Measurements from ENCODE around the gene PLEKHA1.

Gene PLEKHA1

GRCh38 chr10:122475591-122476332 lies 101.3 kb downstream of the PLEKHA1 start:
- Mint-ChIP-seq H3K27ac (peak overlapping the region; percentile 81), H3K4me1 (peaks cover 56% of the 10 kb centered on the region)

GRCh38 chr10:122476333-122476695 lies 101.8 kb downstream of the PLEKHA1 start:
- Mint-ChIP-seq H3K27ac (peak overlapping the region; percentile 70), H3K4me1 (peaks cover 56% of the 10 kb centered on the region), H3K27me3 (ENCODE audit: low read depth, poor library complexity) (peaks cover 18% of the 10 kb centered on the region), H3K36me3 (ENCODE audit: low read depth) (peaks cover under 1% of the 10 kb centered on the region), H3K9me3 (peaks cover 7% of the 10 kb centered on the region), H3K4me3 (peak overlapping the region; percentile 48)
- no peak for TF ChIP-seq CTCF (IDR thresholded peaks at IDR 0.05)
- DNase-seq = no peak

More at GRCh38 chr10:122475591-122476332, 101.3 kb downstream of the PLEKHA1 start:
- no peak for TF ChIP-seq CTCF (IDR thresholded peaks at IDR 0.05)
- peaks cover 22% of the 10 kb centered on the region for H3K27me3 Mint-ChIP-seq (ENCODE audit: low read depth, poor library complexity)
- H3K9me3 Mint-ChIP-seq = peaks cover 3% of the 10 kb centered on the region
- no peaks in the 10 kb centered on the region for H3K36me3 Mint-ChIP-seq (ENCODE audit: low read depth)
- peak; percentile 41 for DNase-seq
- peak overlapping the region; percentile 62 for H3K4me3 Mint-ChIP-seq

GRCh38 chr10:122477436-122477835 lies 102.9 kb downstream of the PLEKHA1 start:
- Mint-ChIP-seq H3K36me3 (ENCODE audit: low read depth) (peaks cover 7% of the 10 kb centered on the region), H3K9me3 (peaks cover 16% of the 10 kb centered on the region), H3K4me3 (no peak overlapping the region), H3K27me3 (ENCODE audit: low read depth, poor library complexity) (peaks cover 12% of the 10 kb centered on the region), H3K27ac (no peak overlapping the region), H3K4me1 (peaks cover 56% of the 10 kb centered on the region)
- TF ChIP-seq CTCF (IDR thresholded peaks at IDR 0.05) = no peak
- DNase-seq = no peak

- H3K4me3 Mint-ChIP-seq = no peak overlapping the region
- peaks cover 45% of the 10 kb centered on the region for H3K4me1 Mint-ChIP-seq
- no peak for DNase-seq
- peaks cover 20% of the 10 kb centered on the region for H3K9me3 Mint-ChIP-seq
- H3K27me3 Mint-ChIP-seq (ENCODE audit: low read depth, poor library complexity) = peaks cover 12% of the 10 kb centered on the region
- peaks cover 7% of the 10 kb centered on the region for H3K36me3 Mint-ChIP-seq (ENCODE audit: low read depth)
- no peak overlapping the region for H3K27ac Mint-ChIP-seq
- no peak for TF ChIP-seq CTCF (IDR thresholded peaks at IDR 0.05)
Observed at GRCh38 chr10:122478971-122479370, 104.5 kb downstream of the PLEKHA1 start.

GRCh38 chr10:122480146-122480833 lies 105.8 kb downstream of the PLEKHA1 start:
- Mint-ChIP-seq H3K27me3 (ENCODE audit: low read depth, poor library complexity) (peaks cover 12% of the 10 kb centered on the region), H3K27ac (no peak overlapping the region), H3K4me1 (peaks cover 45% of the 10 kb centered on the region), H3K9me3 (peaks cover 20% of the 10 kb centered on the region), H3K36me3 (ENCODE audit: low read depth) (peaks cover 7% of the 10 kb centered on the region), H3K4me3 (no peak overlapping the region)
- no peak for DNase-seq
- TF ChIP-seq CTCF (IDR thresholded peaks at IDR 0.05) = no peak
